Germinal center (tissue), 1 donor: Measurements from ENCODE around the gene IL4.
"Not testable (repeated sequence)": the region's sequence is repeated elsewhere in the genome, so short reads cannot be mapped to it uniquely, and the experiment has no call there.

Experiments used
- DNase-seq: peaks from one replicate; pipeline ENCODE4 v3.0.0; 2012; ENCODE audit warnings: mixed read lengths, low spot score

Gene IL4

GRCh38 chr5:132673939-132674630 lies at the start of gene IL4:
Gene IL4, plus strand, starts transcription at chr5:132673989. Its CDS starts 62 bp downstream, at chr5:132674051.
- DNase-seq = no peak

- DNase-seq = no peak
Observed at GRCh38 chr5:132627470-132627869, 46.3 kb upstream of the IL4 start.

GRCh38 chr5:132628814-132629213 lies 45.0 kb upstream of the IL4 start:
- DNase-seq = no peak

GRCh38 chr5:132629230-132629944 lies 44.4 kb upstream of the IL4 start:
- no peak for DNase-seq

- DNase-seq = not testable (repeated sequence)
Observed at GRCh38 chr5:132633587-132633986, 40.2 kb upstream of the IL4 start.

- DNase-seq = no peak
Observed at GRCh38 chr5:132635873-132636272, 37.9 kb upstream of the IL4 start.

- no peak for DNase-seq
Observed at GRCh38 chr5:132637241-132637640, 36.5 kb upstream of the IL4 start.

GRCh38 chr5:132639706-132640130 lies 34.1 kb upstream of the IL4 start:
- no peak for DNase-seq

- no peak for DNase-seq
Observed at GRCh38 chr5:132640613-132641012, 33.2 kb upstream of the IL4 start.

GRCh38 chr5:132641241-132641723 lies 32.5 kb upstream of the IL4 start:
- DNase-seq = no peak

GRCh38 chr5:132641841-132642240 lies 31.9 kb upstream of the IL4 start:
- DNase-seq = no peak

- DNase-seq = no peak
Observed at GRCh38 chr5:132644177-132644576, 29.6 kb upstream of the IL4 start.

- no peak for DNase-seq
Observed at GRCh38 chr5:132646583-132647266, 27.1 kb upstream of the IL4 start.

GRCh38 chr5:132647473-132647872 lies 26.3 kb upstream of the IL4 start:
- no peak for DNase-seq

GRCh38 chr5:132648355-132648754 lies 25.4 kb upstream of the IL4 start:
- DNase-seq = no peak

GRCh38 chr5:132651838-132652469 lies 21.8 kb upstream of the IL4 start:
- DNase-seq = no peak

- DNase-seq = no peak
Observed at GRCh38 chr5:132653716-132654115, 20.1 kb upstream of the IL4 start.

- no peak for DNase-seq
Observed at GRCh38 chr5:132655821-132656773, 17.7 kb upstream of the IL4 start.

- DNase-seq = no peak
Observed at GRCh38 chr5:132656774-132657355, 16.9 kb upstream of the IL4 start.

GRCh38 chr5:132657676-132658380 lies 16.0 kb upstream of the IL4 start, which contains the start of gene IL13:
Gene IL13, plus strand, starts transcription at chr5:132658173. Its CDS starts 14 bp downstream, at chr5:132658187.
- no peak for DNase-seq
